Adrenal gland (tissue), 5 donors: ENCODE data around the gene SLC25A24.

Experiments used
- POLR2A ChIP-seq, 2 donors: fragments of 450-650 bp; IDR thresholded peaks; one replicate each; pipeline ENCODE4 v1.6.1; 2017; ENCODE audit warnings: antibody characterized with exemption in 2 of 2, mild to moderate bottlenecking in 2 of 2, moderate library complexity in 1 of 2
- TF ChIP-seq, protein P1 (sequence below), 6 experiments: fragments of 450-650 bp in 4 of 6; fragments of 200-600 bp in 2 of 6; sonication (generic) in 1 of 6; IDR thresholded peaks; 1 replicate in 5 of 6; 2 replicates in 1 of 6; pipeline versions ENCODE4 v1.5.1 to v1.8.0; 2016 to 2021; ENCODE audit warnings: antibody characterized with exemption in 6 of 6, mild to moderate bottlenecking in 2 of 6, moderate library complexity in 1 of 6
- donor health status: DM: no; HTN: no; CAD: no.

DNA sequence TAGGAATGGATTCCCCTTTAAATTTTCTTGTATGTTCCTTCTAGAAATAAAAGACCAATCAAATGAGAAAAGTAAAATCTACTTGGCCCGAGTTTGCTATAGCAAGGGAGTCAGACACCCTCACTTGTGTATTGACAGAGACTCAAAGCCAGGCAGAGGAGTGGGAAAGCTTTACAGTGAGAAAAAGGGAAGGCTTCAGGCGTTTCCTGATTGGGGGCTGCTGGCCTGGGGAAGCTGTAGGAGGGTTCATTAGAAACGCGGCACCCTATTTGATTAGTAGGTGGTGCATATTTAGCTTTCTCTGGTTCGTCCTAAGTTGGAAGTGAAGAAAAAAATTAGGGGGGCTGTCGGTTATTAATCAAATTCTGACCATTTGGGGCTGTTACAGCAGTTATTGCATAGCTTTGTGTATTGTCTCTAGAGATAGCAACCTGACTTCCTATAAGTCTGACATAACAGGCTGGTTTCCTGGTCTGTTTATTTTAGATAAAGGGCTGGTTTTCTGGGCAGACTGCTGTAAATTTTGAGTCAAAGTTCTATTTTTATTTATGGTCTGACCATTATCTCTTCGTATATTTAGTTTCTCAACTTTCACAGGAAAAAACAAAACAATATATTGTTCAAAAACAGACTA is 10.0 kb downstream of the SLC25A24 start:
- TF ChIP-seq, protein P1, sequence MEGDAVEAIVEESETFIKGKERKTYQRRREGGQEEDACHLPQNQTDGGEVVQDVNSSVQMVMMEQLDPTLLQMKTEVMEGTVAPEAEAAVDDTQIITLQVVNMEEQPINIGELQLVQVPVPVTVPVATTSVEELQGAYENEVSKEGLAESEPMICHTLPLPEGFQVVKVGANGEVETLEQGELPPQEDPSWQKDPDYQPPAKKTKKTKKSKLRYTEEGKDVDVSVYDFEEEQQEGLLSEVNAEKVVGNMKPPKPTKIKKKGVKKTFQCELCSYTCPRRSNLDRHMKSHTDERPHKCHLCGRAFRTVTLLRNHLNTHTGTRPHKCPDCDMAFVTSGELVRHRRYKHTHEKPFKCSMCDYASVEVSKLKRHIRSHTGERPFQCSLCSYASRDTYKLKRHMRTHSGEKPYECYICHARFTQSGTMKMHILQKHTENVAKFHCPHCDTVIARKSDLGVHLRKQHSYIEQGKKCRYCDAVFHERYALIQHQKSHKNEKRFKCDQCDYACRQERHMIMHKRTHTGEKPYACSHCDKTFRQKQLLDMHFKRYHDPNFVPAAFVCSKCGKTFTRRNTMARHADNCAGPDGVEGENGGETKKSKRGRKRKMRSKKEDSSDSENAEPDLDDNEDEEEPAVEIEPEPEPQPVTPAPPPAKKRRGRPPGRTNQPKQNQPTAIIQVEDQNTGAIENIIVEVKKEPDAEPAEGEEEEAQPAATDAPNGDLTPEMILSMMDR (IDR thresholded peaks at IDR 0.05), result no peak
- TF ChIP-seq POLR2A (IDR thresholded peaks at IDR 0.05), result no peak
